Activated CD8-positive, alpha-beta memory T cell treated with anti-CD3 and anti-CD28 coated beads, Interleukin-2, amount 50 U/mL, for 4 hours (primary cell): ENCODE measurements around the gene TBC1D10A.
"Not testable (repeated sequence)": the region's sequence is repeated elsewhere in the genome, so short reads cannot be mapped to it uniquely, and the experiment has no call there.

Experiments used
- DNase-seq: peaks from one replicate; pipeline ENCODE4 v3.0.0-alpha.2; 2020

The TBC1D10A gene

GRCh38 chr22:30347255-30347892, 20.6 kb upstream of the TBC1D10A start:
- no peak for DNase-seq

GRCh38 chr22:30344447-30345200, 17.9 kb upstream of the TBC1D10A start:
- DNase-seq: no peak

- no peak for DNase-seq
Observed at GRCh38 chr22:30340911-30341685, 14.4 kb upstream of the TBC1D10A start.

GRCh38 chr22:30338802-30339201, 12.1 kb upstream of the TBC1D10A start:
- DNase-seq: no peak

- DNase-seq: not testable (repeated sequence)
Observed at GRCh38 chr22:30338341-30338740, 11.6 kb upstream of the TBC1D10A start.

GRCh38 chr22:30337461-30337778, 10.7 kb upstream of the TBC1D10A start:
- DNase-seq: no peak

- no peak for DNase-seq
Observed at GRCh38 chr22:30336752-30337460, 10.2 kb upstream of the TBC1D10A start.

GRCh38 chr22:30335236-30335635, 8.5 kb upstream of the TBC1D10A start:
- no peak for DNase-seq

- DNase-seq: no peak
Observed at GRCh38 chr22:30334646-30335045, 7.9 kb upstream of the TBC1D10A start.

- DNase-seq: no peak
Observed at GRCh38 chr22:30333707-30334087, 7.0 kb upstream of the TBC1D10A start.

- no peak for DNase-seq
Observed at GRCh38 chr22:30332994-30333706, 6.4 kb upstream of the TBC1D10A start.

GRCh38 chr22:30332551-30332950, 5.8 kb upstream of the TBC1D10A start:
- DNase-seq: no peak

- no peak for DNase-seq
Observed at GRCh38 chr22:30328466-30329049, 1.8 kb upstream of the TBC1D10A start.

- DNase-seq: no peak
Observed at GRCh38 chr22:30327864-30328345, 1.2 kb upstream of the TBC1D10A start.

GRCh38 chr22:30326255-30326705, 461 bp downstream of the TBC1D10A start:
- DNase-seq: no peak

- no peak for DNase-seq
Observed at GRCh38 chr22:30325724-30326254, 952 bp downstream of the TBC1D10A start.

GRCh38 chr22:30325065-30325720, 1.5 kb downstream of the TBC1D10A start:
- no peak for DNase-seq

- DNase-seq: no peak
Observed at GRCh38 chr22:30324014-30324730, 2.6 kb downstream of the TBC1D10A start.

GRCh38 chr22:30323246-30323645, 3.5 kb downstream of the TBC1D10A start:
- DNase-seq: no peak

GRCh38 chr22:30321461-30321860, 5.3 kb downstream of the TBC1D10A start:
- DNase-seq: no peak
